Keratinocyte (primary cell): ENCODE results near the gene PAQR8.

ENCODE experiments used
- EZH2 ChIP-seq: IDR thresholded peaks from one replicate; pipeline ENCODE4 v1.6.1; 2012; ENCODE audit warnings: inconsistent platforms, mild to moderate bottlenecking, low read length, moderate library complexity
- TF ChIP-seq, protein P1 (sequence below), 3 experiments: IDR thresholded peaks in 1 of 3; conservative IDR thresholded peaks in 1 of 3; optimal IDR thresholded peaks in 1 of 3; 2 replicates in 2 of 3; 3 replicates in 1 of 3; pipeline versions ENCODE3 to v1.5.1; 2011; ENCODE audit warnings: low read length in 3 of 3, mild to moderate bottlenecking in 3 of 3, moderate library complexity in 2 of 3, control low read depth in 1 of 3, inconsistent platforms in 1 of 3; ENCODE audit not compliant: insufficient read depth in 2 of 3; ENCODE audit errors: extremely low read depth in 1 of 3

DNA sequence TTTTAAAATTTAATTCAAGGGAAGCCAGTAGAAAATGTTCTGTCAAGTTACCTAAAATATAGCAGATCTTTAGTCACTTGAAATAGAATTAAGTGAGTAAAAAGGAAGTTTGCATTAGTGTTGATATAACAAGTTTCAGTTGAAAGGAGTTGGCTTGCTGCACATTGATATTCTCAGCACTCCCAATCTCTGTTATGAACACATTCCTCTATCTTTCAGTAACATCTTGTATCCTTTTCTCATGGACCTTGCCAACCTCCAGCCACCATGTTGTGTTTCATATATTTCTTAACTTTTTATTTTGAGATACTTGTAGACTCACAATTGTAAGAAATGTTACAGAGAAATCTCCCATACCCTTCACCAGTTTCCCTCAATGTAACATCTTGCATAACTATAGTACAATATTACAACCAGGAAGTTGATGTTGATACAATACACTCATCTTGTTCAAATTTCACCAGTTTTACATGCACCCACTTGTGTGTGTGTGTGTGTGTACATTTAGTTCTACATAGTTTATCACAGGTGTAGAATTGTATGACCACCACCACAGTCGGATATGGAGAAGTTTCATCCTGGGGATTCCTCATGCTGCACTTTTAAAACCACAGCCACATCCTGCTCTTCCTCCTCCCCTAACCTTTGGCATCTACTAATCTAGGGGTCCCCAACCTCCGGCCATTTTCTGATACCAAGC is 20.2 kb upstream of the PAQR8 start:
- TF ChIP-seq, protein P1, sequence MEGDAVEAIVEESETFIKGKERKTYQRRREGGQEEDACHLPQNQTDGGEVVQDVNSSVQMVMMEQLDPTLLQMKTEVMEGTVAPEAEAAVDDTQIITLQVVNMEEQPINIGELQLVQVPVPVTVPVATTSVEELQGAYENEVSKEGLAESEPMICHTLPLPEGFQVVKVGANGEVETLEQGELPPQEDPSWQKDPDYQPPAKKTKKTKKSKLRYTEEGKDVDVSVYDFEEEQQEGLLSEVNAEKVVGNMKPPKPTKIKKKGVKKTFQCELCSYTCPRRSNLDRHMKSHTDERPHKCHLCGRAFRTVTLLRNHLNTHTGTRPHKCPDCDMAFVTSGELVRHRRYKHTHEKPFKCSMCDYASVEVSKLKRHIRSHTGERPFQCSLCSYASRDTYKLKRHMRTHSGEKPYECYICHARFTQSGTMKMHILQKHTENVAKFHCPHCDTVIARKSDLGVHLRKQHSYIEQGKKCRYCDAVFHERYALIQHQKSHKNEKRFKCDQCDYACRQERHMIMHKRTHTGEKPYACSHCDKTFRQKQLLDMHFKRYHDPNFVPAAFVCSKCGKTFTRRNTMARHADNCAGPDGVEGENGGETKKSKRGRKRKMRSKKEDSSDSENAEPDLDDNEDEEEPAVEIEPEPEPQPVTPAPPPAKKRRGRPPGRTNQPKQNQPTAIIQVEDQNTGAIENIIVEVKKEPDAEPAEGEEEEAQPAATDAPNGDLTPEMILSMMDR (optimal IDR thresholded peaks at IDR 0.05 in 1 of 3, IDR thresholded peaks at IDR 0.05 in 1 of 3, conservative IDR thresholded peaks at IDR 0.05 in 1 of 3; ENCODE audit: extremely low read depth in 1 of 3, insufficient read depth in 2 of 3, low read length in 3 of 3), result no peak
- TF ChIP-seq EZH2, result no peak
